Glomerular visceral epithelial cell (primary cell): Measurements from ENCODE around the gene C1orf159.

Source experiments
- DNase-seq: peaks from one replicate; pipeline ENCODE4 v3.0.0-alpha.2; 2016; ENCODE audit errors: extremely low spot score

The C1orf159 gene

DNA sequence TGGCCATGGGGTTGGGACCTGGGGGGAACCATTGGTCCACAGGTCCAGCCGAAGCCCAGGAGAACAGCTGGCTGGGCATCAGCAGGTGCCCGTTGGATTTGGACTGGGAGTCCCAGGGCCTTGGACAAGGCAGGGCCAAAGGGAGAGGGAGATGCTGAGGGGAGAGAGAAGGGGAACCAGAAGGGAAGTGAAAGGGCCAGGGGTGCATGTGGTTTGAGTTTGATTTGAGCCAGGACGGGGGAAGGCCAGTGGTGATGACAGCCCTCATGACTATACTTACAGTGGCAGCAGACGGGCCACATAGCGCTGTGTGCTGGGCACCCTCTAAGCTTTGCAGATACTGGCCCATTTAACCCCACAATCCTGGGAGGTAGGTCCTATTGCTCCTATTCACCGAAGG lies 77.2 kb downstream of the C1orf159 start:
- no peak for DNase-seq

DNA sequence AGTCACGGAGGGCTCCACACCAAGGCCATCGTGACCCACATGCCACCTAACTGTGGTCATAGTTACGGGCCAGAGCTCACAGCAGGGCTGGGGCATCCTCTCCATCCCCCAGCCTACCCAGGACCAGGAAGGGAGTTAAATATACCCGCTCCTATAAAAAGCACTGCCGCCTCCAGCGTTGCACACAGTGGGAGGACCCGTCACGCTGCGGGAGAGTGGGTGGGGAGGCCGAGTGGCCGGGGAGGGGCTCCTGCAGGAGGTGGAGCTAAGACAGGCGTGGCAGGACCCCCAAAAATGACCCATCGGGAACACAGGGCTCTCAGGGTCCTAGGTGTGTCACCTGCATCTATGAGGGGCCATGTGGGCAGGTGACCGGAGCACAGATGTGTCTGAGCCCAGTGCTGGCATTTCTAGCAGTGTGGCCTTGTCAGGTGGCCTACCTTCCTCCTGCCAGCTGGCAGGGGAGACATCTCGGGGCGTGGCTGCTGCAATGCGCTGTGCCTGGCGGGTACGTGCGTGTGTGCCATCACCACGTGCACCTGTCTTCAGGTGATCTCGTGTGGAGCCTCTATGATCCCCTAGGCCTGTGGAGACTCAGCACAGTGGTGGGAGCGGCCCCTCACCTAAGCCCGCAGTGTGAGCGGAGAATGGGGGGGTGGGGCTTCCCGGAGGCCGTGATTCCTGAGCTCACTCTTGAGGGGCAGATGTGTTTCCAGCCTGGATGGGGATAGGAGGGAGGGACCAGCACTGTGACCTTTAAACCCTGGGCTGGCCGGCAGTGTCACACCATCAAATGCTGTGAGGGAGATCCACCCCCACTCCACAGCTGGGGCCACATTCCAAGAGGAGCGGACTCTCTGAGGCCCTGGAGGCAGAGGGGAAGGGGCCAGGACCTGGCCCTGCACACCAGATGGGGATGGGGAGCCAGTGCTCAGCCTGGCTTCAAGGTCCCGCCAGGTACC lies 78.2 kb downstream of the C1orf159 start:
- DNase-seq = no peak

DNA sequence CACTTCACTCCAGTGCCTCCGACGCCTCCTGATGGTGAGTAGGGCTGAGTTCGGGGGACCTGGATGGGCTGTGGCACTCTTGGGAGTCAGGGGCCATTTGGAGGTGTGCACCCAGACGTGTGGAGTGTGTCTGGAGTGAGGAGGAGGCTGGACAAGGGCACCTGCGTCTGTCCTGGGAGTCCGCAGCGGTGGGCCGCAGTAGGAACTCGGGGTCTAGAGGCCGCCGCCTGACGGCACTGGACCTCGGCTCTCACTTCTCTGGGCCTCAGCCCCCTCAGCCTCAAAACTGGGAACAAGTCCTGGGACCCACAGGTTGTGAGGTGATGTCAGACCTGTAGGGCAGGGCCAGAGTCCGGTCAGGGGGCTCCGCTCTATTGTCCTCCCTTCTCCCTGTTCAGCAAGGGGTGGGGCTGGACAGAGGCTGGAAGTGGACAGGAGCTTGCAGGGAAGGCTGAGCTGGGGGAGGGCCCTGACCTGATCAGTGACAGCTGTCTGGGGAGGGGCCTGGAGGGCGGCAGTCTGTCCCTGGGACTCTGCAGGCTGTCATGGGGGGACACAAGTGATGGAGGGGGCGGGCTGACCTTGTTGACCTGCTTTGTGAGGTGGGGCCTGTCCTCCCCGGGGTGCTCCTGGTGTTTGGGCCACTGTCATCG lies 80.5 kb downstream of the C1orf159 start:
- DNase-seq = no peak

DNA sequence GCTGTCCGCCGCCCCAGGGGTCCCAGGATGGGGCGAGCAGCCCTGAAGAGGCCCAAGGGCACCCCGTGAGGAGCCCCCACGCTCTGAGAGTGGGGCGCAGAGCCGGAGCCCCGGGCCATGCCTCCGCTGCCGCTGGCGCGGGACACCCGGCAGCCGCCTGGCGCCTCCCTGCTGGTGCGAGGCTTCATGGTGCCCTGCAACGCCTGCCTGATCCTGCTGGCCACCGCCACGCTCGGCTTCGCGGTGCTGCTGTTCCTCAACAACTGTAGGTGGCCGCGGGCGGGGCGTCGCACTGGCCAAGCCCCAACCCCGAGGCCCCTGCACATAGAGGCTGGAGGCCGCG lies 81.5 kb downstream of the C1orf159 start:
- DNase-seq = no peak

DNA sequence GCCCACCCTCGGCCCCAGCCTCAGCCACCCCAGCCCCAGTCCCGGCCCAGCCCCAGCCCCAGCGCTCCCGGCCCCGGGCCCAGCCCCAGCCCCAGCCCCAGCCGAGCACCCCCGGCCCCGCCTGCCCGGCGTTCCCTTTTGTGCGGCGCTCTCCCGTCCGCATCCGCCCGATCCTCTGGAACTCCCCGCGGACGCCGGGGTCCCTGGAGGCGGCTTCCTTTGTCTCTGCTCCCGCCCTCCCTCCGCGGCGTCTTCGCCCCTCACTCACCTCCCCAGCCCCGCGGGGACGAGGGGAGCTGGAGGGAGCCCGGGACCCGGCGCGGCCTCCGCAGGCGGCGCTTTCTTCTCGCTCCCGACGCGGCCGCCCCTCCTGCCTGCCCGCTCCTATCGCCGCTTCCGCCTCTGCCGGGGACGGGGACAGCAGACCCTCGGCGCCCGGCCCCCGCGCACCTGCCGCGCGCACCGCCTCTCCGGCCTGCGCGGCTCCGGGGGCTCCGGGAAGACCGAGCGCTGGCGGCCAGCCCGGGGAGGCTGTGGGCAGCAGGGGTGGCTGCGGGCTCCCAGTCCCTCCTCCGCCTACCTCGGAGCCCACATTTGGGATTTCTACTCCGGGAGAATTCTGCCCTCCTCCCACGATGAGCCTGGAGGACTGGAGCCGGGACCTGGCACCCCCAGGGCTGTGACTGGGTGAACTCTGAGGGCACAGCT lies 82.0 kb downstream of the C1orf159 start:
- no peak for DNase-seq

DNA sequence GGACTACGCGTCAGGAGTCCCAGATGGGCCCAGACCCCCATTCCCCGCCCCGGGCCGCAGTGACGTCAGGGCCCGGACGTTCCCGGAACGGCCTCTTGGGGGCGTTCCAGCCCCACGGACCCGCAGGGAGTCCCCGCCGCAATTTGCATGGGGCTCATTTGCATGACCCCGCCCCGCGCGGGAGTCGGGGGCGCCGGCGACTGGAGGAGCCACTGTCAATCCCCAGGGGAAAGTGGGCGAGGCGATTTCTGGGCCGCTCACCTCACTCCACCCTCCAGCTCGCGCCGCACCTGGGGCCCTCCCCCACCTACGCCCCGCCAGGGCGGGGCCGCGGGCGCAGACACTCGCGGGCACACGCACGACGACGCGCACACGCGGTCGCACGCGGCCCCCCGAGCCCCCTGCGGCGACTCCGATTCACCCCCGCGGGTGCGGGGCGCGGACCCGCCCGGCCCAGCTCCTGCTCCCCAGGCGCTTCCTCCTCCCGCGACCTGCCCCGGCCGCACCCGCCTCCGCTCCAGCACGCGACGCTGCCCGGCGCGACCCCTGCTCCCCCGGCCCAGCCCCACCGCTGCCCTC lies 82.8 kb downstream of the C1orf159 start:
- no peak for DNase-seq

DNA sequence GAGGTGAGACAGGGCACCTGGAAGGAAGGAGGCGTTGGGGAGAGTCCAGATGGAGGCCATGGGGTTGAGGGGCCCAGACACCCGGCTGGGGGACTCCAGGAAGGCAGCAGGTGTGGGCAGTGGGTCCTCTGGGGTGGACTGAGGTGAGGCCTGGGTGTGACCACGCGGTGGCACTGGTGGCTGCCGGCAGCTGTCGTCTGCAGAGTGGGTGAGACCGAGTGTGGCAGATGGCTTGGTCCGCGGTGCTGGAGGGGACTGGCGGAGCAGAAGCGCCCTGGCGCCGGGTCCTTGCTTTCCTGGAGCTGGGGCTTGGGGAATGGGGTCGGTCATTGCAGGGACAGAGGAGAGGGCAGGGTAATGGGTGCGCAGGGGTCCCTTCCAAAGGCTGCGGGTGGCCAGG lies 83.5 kb downstream of the C1orf159 start:
- DNase-seq = no peak
